HEK293T (cell line): ENCODE results near the gene CUL9.

ENCODE experiments used
- CTCF ChIA-PET: fragments of 350-600 bp; formaldehyde crosslinking; extraction: SDS; loops from one replicate; lab custom pipeline; 2021; ENCODE audit warnings: antibody characterized with exemption, inconsistent platforms; lab: Yijun Ruan, JAX
- POLR2A ChIA-PET: fragments of 350-600 bp; formaldehyde crosslinking; extraction: SDS; loops from one replicate; lab custom pipeline; 2020; ENCODE audit warnings: antibody characterized with exemption, inconsistent platforms; lab: Yijun Ruan, JAX
- DNase-seq: peaks from one replicate; pipeline ENCODE4 v3.0.0; 2012; ENCODE audit warnings: mixed read lengths; ENCODE audit errors: extremely low spot score
- ARNT ChIP-seq: fragments of 450-650 bp; IDR thresholded peaks from 2 replicates; pipeline ENCODE4 v1.6.1; 2017; ENCODE audit warnings: mild to moderate bottlenecking
- BHLHE40 ChIP-seq: fragments of 450-650 bp; IDR thresholded peaks from 2 replicates; pipeline ENCODE4 v1.6.1; 2016; ENCODE audit warnings: mild to moderate bottlenecking, moderate library complexity, borderline replicate concordance
- CTBP1 ChIP-seq: fragments of 450-650 bp; IDR thresholded peaks from 2 replicates; pipeline ENCODE4 v1.6.1; 2016; ENCODE audit warnings: borderline replicate concordance
- ELF4 ChIP-seq: fragments of 450-650 bp; IDR thresholded peaks from 2 replicates; pipeline ENCODE4 v1.6.1; 2017; ENCODE audit warnings: antibody characterized with exemption
- FOXA1 ChIP-seq: fragments of 450-650 bp; IDR thresholded peaks from 2 replicates; pipeline ENCODE4 v1.6.1; 2016; ENCODE audit warnings: mild to moderate bottlenecking
- FOXK2 ChIP-seq: fragments of 450-650 bp; IDR thresholded peaks from 2 replicates; pipeline ENCODE4 v1.6.1; 2016; ENCODE audit warnings: mild to moderate bottlenecking
- FOXM1 ChIP-seq: fragments of 450-650 bp; IDR thresholded peaks from 2 replicates; pipeline ENCODE4 v1.6.1; 2017; ENCODE audit warnings: mild to moderate bottlenecking, borderline replicate concordance
- HDGF ChIP-seq: fragments of 450-650 bp; IDR thresholded peaks from 2 replicates; pipeline ENCODE4 v1.6.1; 2017; ENCODE audit warnings: antibody characterized with exemption, borderline replicate concordance
- L3MBTL2 ChIP-seq: fragments of 450-650 bp; conservative IDR thresholded peaks from 2 replicates; pipeline ENCODE4 v1.6.1; 2016; ENCODE audit warnings: mild to moderate bottlenecking
- LEF1 ChIP-seq: fragments of 450-650 bp; IDR thresholded peaks from 2 replicates; pipeline ENCODE4 v1.6.1; 2017; ENCODE audit warnings: mild to moderate bottlenecking, borderline replicate concordance
- NFRKB ChIP-seq: fragments of 450-650 bp; IDR thresholded peaks from 2 replicates; pipeline ENCODE4 v1.6.1; 2016; ENCODE audit warnings: mild to moderate bottlenecking, moderate library complexity
- PKNOX1 ChIP-seq: fragments of 450-650 bp; IDR thresholded peaks from 2 replicates; pipeline ENCODE4 v1.6.1; 2016
- SP1 ChIP-seq: fragments of 450-650 bp; IDR thresholded peaks from 2 replicates; pipeline ENCODE4 v1.6.1; 2017
- SUZ12 ChIP-seq: fragments of 450-650 bp; IDR thresholded peaks from 2 replicates; pipeline ENCODE4 v1.6.1; 2016; ENCODE audit warnings: mild to moderate bottlenecking
- TARDBP ChIP-seq: fragments of 450-650 bp; IDR thresholded peaks from 2 replicates; pipeline ENCODE4 v1.6.1; 2016
- ZNF384 ChIP-seq: fragments of 450-650 bp; IDR thresholded peaks from 2 replicates; pipeline ENCODE4 v1.6.1; 2016

CUL9 gene

GRCh38 chr6:43172104-43173007, 9.6 kb upstream of the CUL9 start:
- ChIA-PET CTCF (interaction anchor here (0.6 to 1.6 kb wide), 4 partner anchors 29 to 1074 kb away, joined by 3 to 6 read pairs (median 4); partner anchors contain the start of gene DNPH1), POLR2A (interaction anchor here (0.6 to 4.3 kb wide), 8 partner anchors 10 to 463 kb away, joined by 3 to 30 read pairs (median 3); partner anchors contain the start of genes BICRAL, CUL9, DNPH1 and MAD2L1BP)
- DNase-seq, result peak; percentile 40
- no peak for TF ChIP-seq SUZ12
- no peak for TF ChIP-seq FOXA1
- no peak for TF ChIP-seq CTBP1

- ChIA-PET CTCF (interaction anchor here (1.1 to 1.4 kb wide), 2 partner anchors 30 to 55 kb away, joined by 3 to 5 read pairs; partner anchors contain the start of gene DNPH1), POLR2A (interaction anchor here (0.7 to 4.3 kb wide), 9 partner anchors 8 to 254 kb away, joined by 3 to 30 read pairs (median 4); partner anchors contain the start of genes ABCC10, CNPY3, CUL7 and CUL9)
- TF ChIP-seq FOXM1 (no peak), SP1 (no peak), TARDBP (no peak), FOXK2 (no peak), ARNT (no peak), ELF4 (no peak), HDGF (no peak), PKNOX1 (no peak), NFRKB (no peak), FOXA1 (no peak), SUZ12 (no peak), ZNF384 (no peak), CTBP1 (no peak), L3MBTL2 (no peak), BHLHE40 (no peak), LEF1 (no peak)
- DNase-seq, result no peak
Observed at GRCh38 chr6:43173591-43174262, 8.3 kb upstream of the CUL9 start.

- ChIA-PET CTCF (interaction anchor here (0.6 to 1.1 kb wide), 4 partner anchors 31 to 716 kb away, joined by 3 to 5 read pairs (median 4); partner anchors contain the start of gene DNPH1), POLR2A (interaction anchor here (0.7 to 2.1 kb wide), 10 partner anchors 14 to 253 kb away, joined by 3 to 8 read pairs (median 4); partner anchors contain the start of genes ABCC10, CNPY3, CUL7 and PEX6)
- DNase-seq, result peak; percentile 96
- TF ChIP-seq TARDBP, result no peak
- peak; percentile 94 for TF ChIP-seq PKNOX1
- 0 out of 2 replicates have a peak, but pooled peaks have one; percentile 30 for TF ChIP-seq HDGF
- no peak for TF ChIP-seq ARNT
- TF ChIP-seq NFRKB, result no peak
Observed at GRCh38 chr6:43174263-43175112, 7.5 kb upstream of the CUL9 start.

GRCh38 chr6:43175676-43176422, 6.1 kb upstream of the CUL9 start:
- ChIA-PET POLR2A (no interaction called here), CTCF (no interaction called here)
- DNase-seq, result no peak
- TF ChIP-seq NFRKB, result no peak

GRCh38 chr6:43176423-43176786, 5.6 kb upstream of the CUL9 start:
- CTCF ChIA-PET, result no interaction called here
- POLR2A ChIA-PET, result no interaction called here
- no peak for TF ChIP-seq NFRKB
- no peak for TF ChIP-seq FOXA1
- no peak for TF ChIP-seq HDGF
- no peak for TF ChIP-seq TARDBP
- DNase-seq, result no peak

- CTCF ChIA-PET, result interaction anchor here (0.6 kb wide), 1 partner anchor 631 kb away, joined by 3 read pairs; no protein-coding TSS in a partner anchor
Observed at GRCh38 chr6:43178150-43178549, 3.8 kb upstream of the CUL9 start.

More at GRCh38 chr6:43178150-43178549, 3.8 kb upstream of the CUL9 start:
- POLR2A ChIA-PET, result no interaction called here
- DNase-seq, result no peak
- TF ChIP-seq PKNOX1 (no peak), L3MBTL2 (no peak), FOXA1 (no peak)
